NCI-H146 (cell line): ENCODE measurements around the gene CCDC6.
"Not testable (repeated sequence)": the region's sequence is repeated elsewhere in the genome, so short reads cannot be mapped to it uniquely, and the experiment has no call there.

Source experiments
- DNase-seq: peaks from one replicate; lab custom pipeline; 2025; lab: John Stamatoyannopoulos, UW

The CCDC6 gene

GRCh38 chr10:59808896-59809643 is 97.3 kb downstream of the CCDC6 start:
- DNase-seq: peak; percentile 62

- no peak for DNase-seq
These were observed 98.4 kb downstream of the CCDC6 start for GRCh38 chr10:59807629-59808620.

GRCh38 chr10:59805014-59805413 is 101.3 kb downstream of the CCDC6 start:
- no peak for DNase-seq

- no peak for DNase-seq
These were observed 102.1 kb downstream of the CCDC6 start for GRCh38 chr10:59804220-59804619.

DNA sequence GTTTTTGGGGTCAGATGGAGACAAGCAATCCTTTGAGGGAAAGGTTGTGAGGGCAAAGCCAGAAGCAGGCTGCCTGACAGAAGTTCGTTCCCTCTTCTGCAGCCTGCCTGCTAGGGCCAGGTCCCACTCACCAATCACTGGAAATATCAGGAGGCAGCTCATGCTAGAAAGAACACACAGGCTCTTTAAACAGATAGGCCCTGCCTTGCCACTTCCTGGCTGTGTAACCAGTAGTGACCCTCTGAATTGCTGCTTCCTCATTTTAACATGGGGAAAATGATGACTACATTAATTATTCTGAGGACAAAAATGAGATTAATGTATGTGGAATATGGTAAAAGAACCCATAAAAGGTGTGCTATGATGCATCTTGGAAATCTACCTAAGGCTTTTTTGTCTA is 102.6 kb downstream of the CCDC6 start:
- DNase-seq: no peak

DNA sequence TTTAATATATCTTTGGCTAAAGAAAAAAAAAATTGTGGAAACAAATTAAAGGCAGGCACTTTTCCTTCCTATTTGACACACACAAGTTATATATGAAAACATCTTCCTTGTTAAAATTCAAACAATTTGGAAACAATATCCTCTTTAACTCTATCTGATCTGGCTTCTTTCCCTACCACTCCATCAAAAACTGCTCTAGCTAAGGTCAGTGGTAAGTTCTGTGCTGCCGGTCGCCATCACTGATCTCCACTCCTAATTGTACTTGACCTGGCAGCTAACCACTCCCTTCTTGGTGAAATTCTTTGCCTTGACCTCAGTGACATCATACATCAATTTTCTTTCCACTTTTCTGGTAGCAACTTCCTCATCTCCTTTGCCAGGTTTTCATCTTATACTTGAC is 105.2 kb downstream of the CCDC6 start:
- no peak for DNase-seq

- no peak for DNase-seq
These were observed 106.9 kb downstream of the CCDC6 start for GRCh38 chr10:59799421-59799820.

DNA sequence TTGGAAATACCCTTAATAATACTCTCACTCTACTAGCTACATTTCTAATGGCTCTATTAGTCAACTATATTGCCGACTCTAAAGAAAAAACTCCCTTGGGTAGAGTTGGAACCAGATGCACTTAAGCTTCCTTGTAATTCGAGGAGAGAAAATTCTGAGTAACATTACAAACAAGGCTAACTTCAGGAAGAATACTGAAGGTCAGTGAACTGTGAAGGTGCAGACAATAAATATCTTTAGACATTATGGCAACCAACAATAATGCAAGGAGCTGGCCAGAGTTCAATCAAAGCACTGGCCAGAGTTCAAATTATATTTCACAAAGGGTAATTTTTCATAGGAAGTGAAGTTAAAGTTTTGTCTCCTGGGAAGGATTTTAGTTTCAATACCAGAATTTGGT is 112.4 kb downstream of the CCDC6 start:
- no peak for DNase-seq

- DNase-seq: no peak
These were observed 113.5 kb downstream of the CCDC6 start for GRCh38 chr10:59792812-59793211.

DNA sequence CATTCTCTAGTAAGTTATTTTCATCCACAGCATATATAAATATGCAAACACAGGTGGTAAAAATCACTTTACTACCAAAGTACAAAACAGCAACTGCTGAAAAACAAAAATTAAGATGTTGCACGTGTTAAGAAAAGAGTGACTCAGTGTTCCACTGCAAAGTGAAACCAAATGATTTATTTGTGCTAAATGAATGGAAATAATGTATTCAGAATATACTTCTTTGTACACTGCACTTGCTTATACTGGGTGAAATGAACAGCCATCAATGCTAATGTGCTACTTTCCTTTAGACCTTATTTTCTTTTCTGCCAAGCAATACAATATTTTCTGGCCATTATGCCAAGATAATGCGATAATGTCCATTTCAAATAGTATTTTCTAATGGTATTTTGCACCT is 114.8 kb downstream of the CCDC6 start:
- no peak for DNase-seq

DNA sequence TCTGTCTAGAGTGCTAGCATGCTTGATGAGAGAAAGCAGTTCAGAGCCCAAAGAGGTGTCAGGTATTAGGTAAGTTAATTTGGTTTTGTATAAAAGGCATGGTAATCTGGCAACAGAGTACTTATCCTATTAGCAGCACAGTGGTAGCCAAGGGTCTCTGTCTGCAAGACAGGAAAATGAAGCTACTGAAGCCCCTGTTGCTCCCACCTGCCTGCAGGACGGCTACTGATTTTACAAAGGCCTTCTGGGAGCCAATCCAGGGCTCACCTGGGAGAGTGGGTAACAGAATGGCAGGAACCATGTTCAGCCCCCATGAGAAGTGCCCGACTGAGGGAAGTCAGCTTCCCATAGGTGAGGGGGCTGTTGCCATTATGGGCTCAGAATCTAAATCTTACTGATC is 116.3 kb downstream of the CCDC6 start:
- DNase-seq: not testable (repeated sequence)

GRCh38 chr10:59788914-59789313 is 117.4 kb downstream of the CCDC6 start:
- DNase-seq: not testable (repeated sequence)

- not testable (repeated sequence) for DNase-seq
These were observed 119.3 kb downstream of the CCDC6 start for GRCh38 chr10:59787032-59787431.

DNA sequence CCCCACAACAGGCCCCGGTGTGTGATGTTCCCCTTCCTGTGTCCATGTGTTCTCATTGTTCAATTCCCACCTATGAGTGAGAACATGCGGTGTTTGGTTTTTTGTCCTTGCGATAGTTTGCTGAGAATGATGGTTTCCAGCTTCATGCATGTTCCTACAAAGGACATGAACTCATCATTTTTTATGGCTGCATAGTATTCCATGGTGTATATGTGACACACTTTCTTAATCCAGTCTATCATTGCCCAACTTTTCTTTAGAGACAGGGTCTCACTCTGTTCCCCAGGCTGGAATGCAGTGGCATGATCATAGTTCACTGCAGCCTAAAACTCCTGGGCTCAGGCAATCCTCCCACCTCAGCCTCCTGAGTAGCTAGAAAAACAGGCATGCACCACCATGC is 120.9 kb downstream of the CCDC6 start:
- not testable (repeated sequence) for DNase-seq

- no peak for DNase-seq
These were observed 124.8 kb downstream of the CCDC6 start for GRCh38 chr10:59781511-59781910.

DNA sequence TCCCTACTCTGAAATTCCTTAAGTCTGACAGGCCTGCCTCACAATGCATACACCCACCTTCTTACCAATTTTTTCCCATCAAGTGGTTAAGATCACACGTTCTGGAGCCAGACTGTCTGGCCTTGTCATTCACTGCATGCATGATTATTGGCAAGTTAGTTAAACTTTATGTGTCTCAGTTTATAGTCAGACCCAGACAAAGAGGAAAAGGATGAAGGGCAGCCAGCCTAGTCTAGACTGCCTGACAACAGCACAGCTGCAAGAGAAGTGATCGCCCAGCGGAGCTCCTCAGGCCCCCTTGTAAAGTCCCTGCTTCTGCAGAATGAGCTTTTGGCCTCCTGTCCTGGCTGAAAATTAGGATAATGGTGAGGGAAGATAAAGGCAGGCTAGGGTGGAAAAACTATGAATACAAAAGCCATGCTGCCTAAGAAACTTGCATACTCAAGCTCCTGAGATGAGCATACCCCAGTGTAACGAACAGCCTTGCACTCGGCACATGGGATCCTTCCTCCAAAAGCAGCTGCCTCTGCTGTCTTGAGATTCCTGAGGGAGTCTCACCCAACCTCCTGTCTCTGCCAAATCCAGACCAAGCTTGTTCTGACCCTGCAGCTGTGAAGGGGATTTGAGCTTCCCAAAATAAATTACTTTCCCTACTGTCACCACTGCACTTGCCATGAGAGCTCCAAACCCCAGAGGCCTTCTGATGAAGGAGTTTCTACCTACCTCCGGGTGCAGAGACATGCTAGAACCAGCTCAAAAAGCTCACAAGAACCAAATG is 126.4 kb downstream of the CCDC6 start:
- DNase-seq: no peak

- DNase-seq: no peak
These were observed 131.9 kb downstream of the CCDC6 start for GRCh38 chr10:59774451-59774850.

DNA sequence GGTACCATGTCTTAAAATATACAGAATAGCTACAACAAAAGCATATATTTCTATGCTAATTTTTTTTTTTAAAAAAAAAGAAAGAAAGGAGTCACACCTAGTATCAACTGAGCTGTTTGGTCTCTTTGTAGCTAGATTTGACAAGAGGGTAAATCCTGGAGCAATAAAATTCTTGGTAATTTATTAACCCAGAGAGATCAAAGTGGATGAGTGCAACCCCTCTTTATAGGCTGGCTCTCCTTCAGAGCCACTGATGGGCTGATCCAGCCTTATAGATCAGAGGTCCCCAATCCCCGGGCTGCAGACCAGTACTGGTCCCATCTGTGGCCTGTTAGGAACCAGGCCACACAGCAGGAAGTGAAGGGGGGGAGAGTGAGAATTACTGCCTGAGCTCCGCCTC is 133.3 kb downstream of the CCDC6 start:
- no peak for DNase-seq

DNA sequence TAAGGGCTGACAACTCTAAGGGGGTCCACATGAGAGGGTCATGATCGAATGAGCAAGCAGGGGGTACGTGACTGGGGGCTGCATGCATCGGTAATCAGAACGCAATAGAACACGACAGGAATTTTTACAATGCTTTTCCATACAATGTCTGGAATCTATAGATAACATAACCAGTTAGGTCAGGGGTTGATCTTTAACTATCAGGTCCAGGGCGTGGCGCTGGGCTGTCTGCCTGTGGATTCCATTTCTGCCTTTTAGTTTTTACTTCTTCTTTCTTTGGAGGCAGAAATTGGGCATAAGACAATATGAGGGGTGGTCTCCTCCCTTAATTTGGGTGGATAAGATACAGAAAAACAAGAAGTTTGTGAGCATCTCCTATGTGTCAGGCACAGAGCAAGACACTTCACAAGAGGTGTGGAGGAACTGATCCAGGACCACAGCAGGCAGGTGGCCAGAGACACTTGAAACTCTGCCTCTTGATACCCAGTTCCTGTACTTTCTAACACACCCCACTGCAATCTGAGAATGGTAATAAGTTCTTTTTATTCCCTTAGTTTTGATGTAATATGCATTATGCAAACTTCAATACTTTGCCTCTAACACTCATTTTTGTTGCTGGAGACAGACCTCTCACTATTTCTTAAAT is 135.1 kb downstream of the CCDC6 start:
- no peak for DNase-seq

DNA sequence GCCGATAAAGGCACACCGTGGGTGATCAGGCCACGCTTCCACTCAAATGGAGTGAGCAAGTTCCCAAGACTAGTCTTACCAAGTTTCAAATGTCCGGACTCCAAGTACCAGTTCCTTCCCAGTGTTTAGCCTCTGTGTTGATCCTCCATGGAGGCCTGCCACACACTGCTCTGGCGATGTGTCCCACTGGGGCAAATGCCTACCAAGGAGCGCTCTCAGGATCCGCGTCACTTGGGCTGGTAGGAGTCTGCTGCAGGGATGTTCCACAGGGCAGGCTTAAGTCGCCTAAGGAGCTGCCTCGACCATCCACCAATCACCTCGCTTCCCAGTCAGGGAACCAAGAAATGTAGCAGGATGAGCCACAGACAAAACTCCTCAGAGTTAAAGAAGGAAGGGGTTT is 135.7 kb downstream of the CCDC6 start:
- DNase-seq: no peak

DNA sequence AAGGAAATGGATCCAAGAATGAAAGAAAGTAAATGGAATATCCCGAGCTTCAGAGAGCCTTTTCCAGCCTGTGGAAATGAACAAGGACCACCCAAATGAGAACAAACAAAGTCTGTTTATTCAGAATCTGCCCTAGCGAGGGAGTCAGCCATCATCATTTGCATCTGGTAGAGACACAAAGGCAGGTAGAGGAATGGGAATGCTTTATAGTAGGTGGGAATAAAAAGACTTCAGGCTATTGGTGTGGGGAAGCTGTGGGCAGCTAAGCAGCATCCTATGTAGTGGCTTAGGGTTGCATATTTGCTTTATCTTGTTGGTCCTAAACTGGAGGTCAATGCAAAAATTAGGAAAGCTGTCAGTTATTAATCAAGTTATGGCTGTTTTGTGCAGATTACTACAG is 143.9 kb downstream of the CCDC6 start:
- DNase-seq: no peak

DNA sequence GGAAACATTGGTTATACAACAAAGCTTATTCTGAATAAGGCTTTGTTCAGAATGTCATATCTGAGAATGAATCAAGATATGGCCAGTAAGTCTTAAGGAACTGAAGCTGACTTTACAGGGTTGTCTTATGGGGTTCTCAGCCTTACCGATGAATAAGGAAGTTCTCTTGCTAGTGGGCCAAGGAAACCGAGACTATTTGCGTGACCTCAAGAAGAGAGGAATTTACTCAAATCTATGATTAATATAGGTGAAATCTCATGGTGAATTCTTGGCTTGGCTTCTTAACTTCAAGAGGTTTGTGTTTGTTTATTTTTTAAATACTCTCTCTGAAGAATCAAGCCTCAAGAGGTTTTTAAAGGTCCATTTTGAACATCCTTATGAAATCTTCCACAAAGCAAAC is 148.4 kb downstream of the CCDC6 start:
- DNase-seq: no peak
